ENCODE data around the gene PPY. TPM values are rescaled to one million over a fixed set of nuclear protein-coding genes. Genes with fewer than 3 reads are reported as not detected.
"Not testable (repeated sequence)": the region's sequence is repeated elsewhere in the genome, so short reads cannot be mapped to it uniquely, and the experiment has no call there.

The PPY gene
- polyA plus RNA-seq, 4 donors, result 5.5 TPM; not detected in 3

DNA sequence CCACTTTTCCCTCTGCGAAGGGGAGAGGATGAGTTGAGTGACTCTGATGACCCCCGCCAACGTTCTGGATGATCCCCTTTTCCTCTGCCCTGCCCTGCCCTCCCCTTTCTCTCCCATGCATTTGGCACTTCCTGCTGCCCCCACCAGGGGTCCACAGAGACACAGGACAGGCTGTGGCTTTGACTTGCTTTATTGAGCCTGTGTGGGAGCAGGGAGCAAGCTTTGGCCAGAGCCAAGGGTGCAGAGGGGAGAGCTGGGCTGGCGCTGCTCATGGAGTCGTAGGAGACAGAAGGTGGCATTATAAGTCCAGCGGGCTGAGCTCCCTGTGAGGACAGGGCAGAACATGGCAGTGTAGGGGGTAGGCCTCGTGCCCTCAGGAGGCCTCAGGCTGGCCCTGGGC, 1.6 kb downstream of the PPY start:
- Histone ChIP-seq H3K4me1 (ENCODE audit: control insufficient read depth in 3 of 3, insufficient read depth in 2 of 3, low read depth in 1 of 3, low read length in 2 of 3) (peaks cover 0 to 8% (median 0%) of the 10 kb centered on the region in 3 donors), H3K4me3 (ENCODE audit: low read depth in 1 of 3, low read length in 3 of 3) (no peak overlapping the region), H3K9me3 (ENCODE audit: control insufficient read depth in 2 of 2, insufficient read depth in 1 of 2, low read depth in 1 of 2, low read length in 1 of 2) (no peaks in the 10 kb centered on the region), H3K36me3 (ENCODE audit: control insufficient read depth in 3 of 3, insufficient read depth in 2 of 3, low read depth in 1 of 3, low read length in 3 of 3) (no peaks in the 10 kb centered on the region), H3K27me3 (ENCODE audit: control insufficient read depth in 3 of 3, insufficient read depth in 3 of 3, low read length in 3 of 3) (peaks cover 0 to 22% (median 0%) of the 10 kb centered on the region in 3 donors), H3K27ac (ENCODE audit: low read depth in 1 of 3, low read length in 2 of 3) (no peak overlapping the region)
- WGBS, 3 donors, result 62 to 76% (median 75%) methylated on average over 7 of the region's 7 CpGs
- FAIRE-seq, result no peak
- DNase-seq, result peak in 1 of 2 donors; percentile 56

DNA sequence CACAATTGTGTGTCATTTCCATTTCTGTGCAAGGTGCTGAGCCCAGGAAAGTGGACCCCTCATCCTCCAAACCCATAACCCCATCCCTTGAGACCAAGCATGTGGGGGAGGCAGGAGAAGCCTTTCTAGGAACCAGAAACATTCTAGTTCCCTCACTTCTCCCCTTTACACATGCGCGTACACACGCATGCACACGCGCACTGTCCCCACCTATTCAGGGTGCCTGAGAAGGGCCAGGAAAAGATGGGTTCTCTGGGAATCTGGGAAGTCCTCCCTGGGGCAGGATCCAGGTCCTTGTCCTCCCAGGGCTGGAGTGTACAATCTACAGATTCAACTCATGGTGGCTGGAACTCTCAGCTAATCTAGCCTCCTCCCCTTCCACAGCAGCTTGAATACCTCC, 2.4 kb downstream of the PPY start:
- Histone ChIP-seq H3K4me1 (ENCODE audit: control insufficient read depth in 3 of 3, insufficient read depth in 2 of 3, low read depth in 1 of 3, low read length in 2 of 3) (peaks cover 0 to 8% (median 0%) of the 10 kb centered on the region in 3 donors), H3K36me3 (ENCODE audit: control insufficient read depth in 3 of 3, insufficient read depth in 2 of 3, low read depth in 1 of 3, low read length in 3 of 3) (no peaks in the 10 kb centered on the region), H3K9me3 (ENCODE audit: control insufficient read depth in 2 of 2, insufficient read depth in 1 of 2, low read depth in 1 of 2, low read length in 1 of 2) (no peaks in the 10 kb centered on the region), H3K27me3 (ENCODE audit: control insufficient read depth in 3 of 3, insufficient read depth in 3 of 3, low read length in 3 of 3) (peaks cover 0 to 20% (median 0%) of the 10 kb centered on the region in 3 donors), H3K27ac (ENCODE audit: low read depth in 1 of 3, low read length in 2 of 3) (no peak overlapping the region), H3K4me3 (ENCODE audit: low read depth in 1 of 3, low read length in 3 of 3) (no peak overlapping the region)
- WGBS, 3 donors, result 97 to 100% (median 99%) methylated on average over 5 of the region's 5 CpGs
- FAIRE-seq (no peak), DNase-seq (no peak)

DNA sequence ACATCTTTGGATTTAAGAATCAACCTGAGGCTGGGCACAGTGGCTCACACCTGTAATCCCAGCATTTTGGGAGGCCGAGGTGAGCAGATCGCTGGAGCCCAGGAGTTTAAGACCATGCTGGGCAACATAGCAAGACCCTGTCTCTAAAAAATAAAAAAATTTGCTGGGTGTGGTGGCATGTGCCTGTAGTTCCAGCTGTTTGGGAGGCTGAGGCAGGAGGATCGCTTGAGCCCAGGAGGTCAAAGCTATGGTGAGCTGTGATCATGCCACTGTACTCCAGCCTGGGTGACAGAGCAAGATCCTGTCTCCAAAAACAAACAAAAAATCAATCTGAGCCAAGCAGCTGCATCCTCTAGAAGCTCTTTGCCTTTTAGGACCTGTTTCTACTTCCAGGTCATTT, 2.8 kb downstream of the PPY start:
- not testable (repeated sequence) for H3K36me3 ChIP-seq (ENCODE audit: control insufficient read depth in 3 of 3, insufficient read depth in 2 of 3, low read depth in 1 of 3, low read length in 3 of 3); FAIRE-seq; H3K9me3 ChIP-seq (ENCODE audit: control insufficient read depth in 2 of 2, insufficient read depth in 1 of 2, low read depth in 1 of 2, low read length in 1 of 2); H3K27ac ChIP-seq (ENCODE audit: low read depth in 1 of 3, low read length in 2 of 3); H3K4me3 ChIP-seq (ENCODE audit: low read depth in 1 of 3, low read length in 3 of 3); DNase-seq; H3K4me1 ChIP-seq (ENCODE audit: control insufficient read depth in 3 of 3, insufficient read depth in 2 of 3, low read depth in 1 of 3, low read length in 2 of 3)
- H3K27me3 ChIP-seq (ENCODE audit: control insufficient read depth in 3 of 3, insufficient read depth in 3 of 3, low read length in 3 of 3), result peaks cover 0 to 20% (median 0%) of the 10 kb centered on the region in 3 donors
- WGBS, 3 donors, result 93 to 96% (median 94%) methylated on average over 3 of the region's 3 CpGs

DNA sequence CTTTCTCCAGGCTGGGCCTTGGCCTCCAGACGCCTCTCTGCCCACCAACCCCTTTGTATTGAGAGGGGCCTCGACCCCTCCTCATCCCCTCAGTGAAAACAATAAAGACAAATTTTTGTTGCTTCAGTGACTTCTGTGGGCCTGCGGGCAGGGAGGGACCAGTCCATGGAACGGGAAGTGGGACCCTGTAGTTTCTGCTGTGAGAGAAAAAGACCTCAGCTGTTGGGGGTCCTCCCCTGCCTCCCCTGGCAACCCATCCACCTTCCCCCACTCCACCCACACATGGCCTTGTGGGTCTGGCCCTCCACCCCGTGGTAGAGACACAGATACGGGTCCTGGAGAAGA, 3.5 kb downstream of the PPY start:
- peaks cover 0 to 20% (median 0%) of the 10 kb centered on the region in 3 donors for H3K27me3 ChIP-seq (ENCODE audit: control insufficient read depth in 3 of 3, insufficient read depth in 3 of 3, low read length in 3 of 3)
- H3K4me1 ChIP-seq (ENCODE audit: control insufficient read depth in 3 of 3, insufficient read depth in 2 of 3, low read depth in 1 of 3, low read length in 2 of 3), result peaks cover 0 to 8% (median 0%) of the 10 kb centered on the region in 3 donors
- H3K9me3 ChIP-seq (ENCODE audit: control insufficient read depth in 2 of 2, insufficient read depth in 1 of 2, low read depth in 1 of 2, low read length in 1 of 2), result no peaks in the 10 kb centered on the region
- H3K27ac ChIP-seq (ENCODE audit: low read depth in 1 of 3, low read length in 2 of 3), result no peak overlapping the region
- H3K36me3 ChIP-seq (ENCODE audit: control insufficient read depth in 3 of 3, insufficient read depth in 2 of 3, low read depth in 1 of 3, low read length in 3 of 3), result peaks cover 0 to 3% (median 0%) of the 10 kb centered on the region in 3 donors
- 67 to 74% (median 71%) methylated on average over 6 of the region's 6 CpGs for WGBS, 3 donors
- DNase-seq, result no peak
- H3K4me3 ChIP-seq (ENCODE audit: low read depth in 1 of 3, low read length in 3 of 3), result no peak overlapping the region
- no peak for FAIRE-seq

DNA sequence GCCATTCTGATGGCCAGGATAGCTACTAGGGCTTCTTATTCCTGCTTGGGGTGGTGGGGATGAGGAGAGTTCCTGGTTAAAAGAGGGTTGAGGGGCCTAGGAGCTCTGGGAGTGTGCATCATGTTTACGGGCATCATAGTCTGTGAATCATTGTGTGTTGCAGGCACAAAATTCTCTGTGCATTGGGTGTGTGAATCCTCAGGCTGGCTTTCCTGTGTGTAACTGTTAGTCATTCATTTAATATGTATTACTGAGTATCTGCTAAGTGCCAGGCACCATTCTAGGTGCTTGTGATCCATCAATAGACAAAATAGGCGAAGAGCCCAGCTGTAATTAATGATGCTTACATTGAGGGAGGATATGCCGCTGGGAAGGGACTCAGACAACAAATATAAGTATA, 5.8 kb downstream of the PPY start:
- peaks cover 0 to 13% (median 0%) of the 10 kb centered on the region in 3 donors for H3K36me3 ChIP-seq (ENCODE audit: control insufficient read depth in 3 of 3, insufficient read depth in 2 of 3, low read depth in 1 of 3, low read length in 3 of 3)
- peaks cover 0 to 12% (median 0%) of the 10 kb centered on the region in 3 donors for H3K4me1 ChIP-seq (ENCODE audit: control insufficient read depth in 3 of 3, insufficient read depth in 2 of 3, low read depth in 1 of 3, low read length in 2 of 3)
- H3K27me3 ChIP-seq (ENCODE audit: control insufficient read depth in 3 of 3, insufficient read depth in 3 of 3, low read length in 3 of 3), result peaks cover 0 to 20% (median 0%) of the 10 kb centered on the region in 3 donors
- no peak for FAIRE-seq
- no peaks in the 10 kb centered on the region for H3K9me3 ChIP-seq (ENCODE audit: control insufficient read depth in 2 of 2, insufficient read depth in 1 of 2, low read depth in 1 of 2, low read length in 1 of 2)
- no peak overlapping the region for H3K27ac ChIP-seq (ENCODE audit: low read depth in 1 of 3, low read length in 2 of 3)
- no peak for DNase-seq
- H3K4me3 ChIP-seq (ENCODE audit: low read depth in 1 of 3, low read length in 3 of 3), result no peak overlapping the region
- WGBS, 3 donors, result 83 to 93% (median 85%) methylated on average over 3 of the region's 3 CpGs

DNA sequence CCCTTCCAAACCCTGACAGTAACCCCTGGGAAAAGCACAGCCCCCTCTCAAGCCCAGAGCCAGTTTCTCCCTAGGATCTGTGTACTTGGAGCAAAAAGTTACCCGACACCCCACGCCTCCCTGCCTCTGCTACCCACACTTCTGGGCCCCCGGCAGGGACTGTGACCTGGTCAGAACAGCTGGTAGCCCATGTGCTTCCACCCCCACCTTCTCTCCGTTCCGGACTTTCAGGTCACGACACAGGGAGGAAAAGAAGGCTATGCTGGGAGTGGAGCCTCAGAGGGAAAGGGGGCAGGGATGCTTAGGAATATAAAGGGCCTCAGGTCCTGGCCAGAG, 6.4 kb downstream of the PPY start:
- peaks cover 0 to 13% (median 0%) of the 10 kb centered on the region in 3 donors for H3K36me3 ChIP-seq (ENCODE audit: control insufficient read depth in 3 of 3, insufficient read depth in 2 of 3, low read depth in 1 of 3, low read length in 3 of 3)
- H3K27me3 ChIP-seq (ENCODE audit: control insufficient read depth in 3 of 3, insufficient read depth in 3 of 3, low read length in 3 of 3), result peaks cover 0 to 20% (median 0%) of the 10 kb centered on the region in 3 donors
- H3K4me1 ChIP-seq (ENCODE audit: control insufficient read depth in 3 of 3, insufficient read depth in 2 of 3, low read depth in 1 of 3, low read length in 2 of 3), result peaks cover 0 to 16% (median 0%) of the 10 kb centered on the region in 3 donors
- 78 to 93% (median 92%) methylated on average over 6 of the region's 6 CpGs for WGBS, 3 donors
- H3K9me3 ChIP-seq (ENCODE audit: control insufficient read depth in 2 of 2, insufficient read depth in 1 of 2, low read depth in 1 of 2, low read length in 1 of 2), result no peaks in the 10 kb centered on the region
- FAIRE-seq (no peak), DNase-seq (no peak)
- no peak overlapping the region for H3K27ac ChIP-seq (ENCODE audit: low read depth in 1 of 3, low read length in 2 of 3)
- H3K4me3 ChIP-seq (ENCODE audit: low read depth in 1 of 3, low read length in 3 of 3), result no peak overlapping the region

DNA sequence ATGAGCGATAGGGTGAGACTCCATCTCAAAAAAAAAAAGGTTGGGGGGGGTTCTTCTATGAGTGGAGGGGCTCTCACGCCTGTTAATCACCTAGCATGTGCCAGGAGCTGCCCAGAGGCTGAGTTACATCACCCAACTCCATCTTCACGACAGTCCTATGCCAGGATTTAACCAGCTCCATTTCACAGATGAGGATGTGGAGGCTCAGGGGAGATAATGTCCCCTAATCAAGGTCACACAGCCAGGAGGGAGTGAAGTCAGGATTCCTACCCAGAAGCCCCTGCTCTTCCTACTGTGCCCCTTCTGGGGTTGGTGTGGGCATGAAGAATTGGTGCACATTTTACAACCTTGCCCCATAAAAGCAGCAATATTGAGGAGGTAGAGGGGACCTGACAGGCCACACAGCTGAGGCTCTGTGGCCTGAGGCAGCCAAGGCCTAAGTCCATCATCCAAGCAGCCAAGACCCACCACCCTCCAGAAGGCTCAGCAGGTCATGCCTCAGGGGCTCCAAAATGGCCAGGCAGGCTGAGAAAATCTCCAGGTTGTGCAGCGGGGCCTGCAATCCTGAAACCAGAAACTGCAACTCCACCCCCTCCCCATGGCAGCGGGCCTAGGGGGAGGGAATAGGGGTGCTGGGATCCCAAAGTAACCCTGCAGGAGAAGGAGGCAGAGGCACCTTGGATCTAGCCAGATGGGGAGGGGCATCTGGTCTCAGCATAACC, 6.9 kb downstream of the PPY start:
- Histone ChIP-seq H3K4me1 (ENCODE audit: control insufficient read depth in 3 of 3, insufficient read depth in 2 of 3, low read depth in 1 of 3, low read length in 2 of 3) (peaks cover 0 to 22% (median 0%) of the 10 kb centered on the region in 3 donors), H3K9me3 (ENCODE audit: control insufficient read depth in 2 of 2, insufficient read depth in 1 of 2, low read depth in 1 of 2, low read length in 1 of 2) (no peaks in the 10 kb centered on the region), H3K27ac (ENCODE audit: low read depth in 1 of 3, low read length in 2 of 3) (no peak overlapping the region), H3K4me3 (ENCODE audit: low read depth in 1 of 3, low read length in 3 of 3) (no peak overlapping the region), H3K27me3 (ENCODE audit: control insufficient read depth in 3 of 3, insufficient read depth in 3 of 3, low read length in 3 of 3) (peaks cover 0 to 20% (median 0%) of the 10 kb centered on the region in 3 donors), H3K36me3 (ENCODE audit: control insufficient read depth in 3 of 3, insufficient read depth in 2 of 3, low read depth in 1 of 3, low read length in 3 of 3) (peaks cover 0 to 13% (median 0%) of the 10 kb centered on the region in 3 donors)
- DNase-seq, result no peak
- WGBS, 3 donors, result 75 to 93% (median 91%) methylated on average over 5 of the region's 5 CpGs
- no peak for FAIRE-seq

DNA sequence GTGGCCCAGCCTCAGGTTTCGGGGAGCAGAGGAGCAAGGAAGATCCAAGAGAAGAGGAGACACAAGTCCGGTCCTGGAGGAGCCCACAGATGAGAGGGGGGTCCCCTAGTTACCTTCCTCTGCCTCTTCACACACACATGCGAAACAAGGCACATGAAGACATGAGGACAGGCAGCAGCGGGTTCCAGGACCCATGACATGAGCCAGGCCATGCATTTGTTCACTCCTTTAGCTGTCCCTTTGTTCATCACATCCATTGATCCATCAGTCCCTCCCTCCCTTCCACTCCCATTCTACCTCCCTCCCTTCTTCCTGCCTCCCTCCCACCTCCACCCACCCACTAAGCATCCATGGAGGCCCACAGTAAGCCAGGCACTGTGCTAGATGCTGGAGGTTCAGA, 9.4 kb downstream of the PPY start:
- Histone ChIP-seq H3K9me3 (ENCODE audit: control insufficient read depth in 2 of 2, insufficient read depth in 1 of 2, low read depth in 1 of 2, low read length in 1 of 2) (no peaks in the 10 kb centered on the region), H3K36me3 (ENCODE audit: control insufficient read depth in 3 of 3, insufficient read depth in 2 of 3, low read depth in 1 of 3, low read length in 3 of 3) (peaks cover 0 to 13% (median 0%) of the 10 kb centered on the region in 3 donors), H3K27ac (ENCODE audit: low read depth in 1 of 3, low read length in 2 of 3) (no peak overlapping the region), H3K27me3 (ENCODE audit: control insufficient read depth in 3 of 3, insufficient read depth in 3 of 3, low read length in 3 of 3) (peaks cover 0 to 9% (median 0%) of the 10 kb centered on the region in 3 donors), H3K4me1 (ENCODE audit: control insufficient read depth in 3 of 3, insufficient read depth in 2 of 3, low read depth in 1 of 3, low read length in 2 of 3) (peaks cover 0 to 41% (median 3%) of the 10 kb centered on the region in 3 donors), H3K4me3 (ENCODE audit: low read depth in 1 of 3, low read length in 3 of 3) (no peak overlapping the region)
- WGBS, 3 donors, result 91 to 98% (median 92%) methylated on average over 4 of the region's 4 CpGs
- DNase-seq (no peak), FAIRE-seq (no peak)
